HepG2 (cell line): ENCODE results near the gene STK11. TPM values are rescaled to one million over a fixed set of nuclear protein-coding genes. Genes with fewer than 3 reads are reported as not detected.
A peak's percentile ranks its signal among the peaks of the same experiment; 100 is the strongest.

ENCODE experiments used
- ATAC-seq: fragments of 200-7000 bp; cut with Tn5 transposase; 3 replicates; pipeline ENCODE4 v1.9.1; 2020; ENCODE audit warnings: mild to moderate bottlenecking, moderate library complexity
- BruUV-seq: library from RNA; stranded (reverse); fragments of 400-500 nt; replicated peaks from 2 replicates; lab custom pipeline; 2021; lab: Mats Ljungman, UMichigan
- CTCF ChIA-PET: fragments of 300-600 bp; formaldehyde crosslinking; extraction: SDS; loops from one replicate; lab custom pipeline; 2021; ENCODE audit warnings: low total read pairs, inconsistent platforms, low intra/inter-chr PET ratio; lab: Yijun Ruan, JAX
- POLR2A ChIA-PET: fragments of 350-600 bp; sonication (Branson Sonifier 250); formaldehyde crosslinking; loops from one replicate; lab custom pipeline; 2020; ENCODE audit warnings: antibody characterized with exemption, inconsistent platforms; lab: Yijun Ruan, JAX
- DNase-seq: peaks from one replicate; pipeline ENCODE4 v3.0.0-alpha.2; 2015; ENCODE audit warnings: low spot score
- FAIRE-seq: peaks from 3 replicates; lab custom pipeline; 2011; peaks lifted over from hg19 to GRCh38; lab: Jason Lieb, UNC
- H2AFZ ChIP-seq: one replicate; pipeline ENCODE4 v1.6.1; 2011; ENCODE audit warnings: low read length, inconsistent platforms
- H3K27ac ChIP-seq: fragments of 300-600 bp; 3 replicates; pipeline ENCODE4 v1.8.0; 2011; ENCODE audit warnings: mixed run types, mild to moderate bottlenecking, mixed read lengths, low read length, inconsistent platforms; ENCODE audit not compliant: insufficient read depth; ENCODE audit errors: extremely low read length
- H3K27me3 ChIP-seq, 2 experiments: fragments of 200-600 bp in 1 of 2; 2 replicates in 1 of 2; 3 replicates in 1 of 2; pipeline versions ENCODE4 v1.6.0 to v1.8.0; 2011; ENCODE audit warnings: low read length in 2 of 2, mild to moderate bottlenecking in 2 of 2, moderate library complexity in 2 of 2, inconsistent platforms in 1 of 2; ENCODE audit not compliant: insufficient read depth in 2 of 2, control insufficient read depth in 1 of 2
- H3K36me3 ChIP-seq, 2 experiments: fragments of 200-600 bp in 1 of 2; replicated peaks in 1 of 2; 2 replicates in 1 of 2; 3 replicates in 1 of 2; pipeline versions ENCODE4 v1.5.1 to v1.8.0; 2011; ENCODE audit warnings: low read length in 2 of 2, inconsistent platforms in 1 of 2; ENCODE audit not compliant: insufficient read depth in 2 of 2, control insufficient read depth in 1 of 2
- H3K4me1 ChIP-seq: 2 replicates; pipeline ENCODE4 v1.5.1; 2012; ENCODE audit warnings: low read length, inconsistent platforms; ENCODE audit not compliant: insufficient read depth
- H3K4me2 ChIP-seq: 2 replicates; pipeline ENCODE4 v1.6.0; 2011; ENCODE audit warnings: low read depth, low read length, inconsistent platforms
- H3K4me3 ChIP-seq, 3 experiments: fragments of 200-600 bp in 1 of 3; sonication (generic), shearing (Covaris generic) in 1 of 3; replicated peaks in 1 of 3; 2 replicates each; pipeline ENCODE4 v1.5.1; 2011 to 2016; ENCODE audit warnings: low read length in 3 of 3, inconsistent platforms in 2 of 3, low read depth in 2 of 3, mild to moderate bottlenecking in 2 of 3, control low read depth in 1 of 3, mixed read lengths in 1 of 3; ENCODE audit not compliant: insufficient read depth in 1 of 3
- H3K79me2 ChIP-seq: one replicate; pipeline ENCODE4 v1.6.1; 2011; ENCODE audit warnings: low read length, inconsistent platforms; ENCODE audit not compliant: insufficient read depth
- H3K9ac ChIP-seq: 2 replicates; pipeline ENCODE4 v1.6.0; 2011; ENCODE audit warnings: mild to moderate bottlenecking, low read depth, low read length, inconsistent platforms; ENCODE audit not compliant: insufficient read depth
- H3K9me3 ChIP-seq: 2 replicates; pipeline ENCODE4 v1.5.1; 2012; ENCODE audit warnings: mild to moderate bottlenecking, low read length
- H4K20me1 ChIP-seq: 2 replicates; pipeline ENCODE4 v1.6.0; 2011; ENCODE audit warnings: inconsistent platforms, mild to moderate bottlenecking, low read length, moderate library complexity; ENCODE audit not compliant: insufficient read depth
- CENPX ChIP-seq: sonication (generic); formaldehyde crosslinking; IDR thresholded peaks from 2 replicates; pipeline ENCODE4 v1.9.0; 2021; ENCODE audit warnings: mild to moderate bottlenecking, missing genetic modification reagents, moderate library complexity
- ELF4 ChIP-seq: sonication (generic); formaldehyde crosslinking; IDR thresholded peaks from 2 replicates; pipeline ENCODE4 v1.5.0; 2020; ENCODE audit warnings: missing genetic modification reagents, mild to moderate bottlenecking, moderate library complexity, borderline replicate concordance
- GFI1 ChIP-seq: sonication (generic); formaldehyde crosslinking; IDR thresholded peaks from 2 replicates; pipeline ENCODE4 v1.5.0; 2020; ENCODE audit warnings: missing genetic modification reagents, mild to moderate bottlenecking, borderline replicate concordance
- HMGA1 ChIP-seq: sonication (generic); formaldehyde crosslinking; conservative IDR thresholded peaks from 2 replicates; pipeline ENCODE4 v1.4.0; 2020; ENCODE audit warnings: missing genetic modification reagents
- MAZ ChIP-seq, 2 experiments: sonication (generic) in 1 of 2; formaldehyde crosslinking in 1 of 2; IDR thresholded peaks; 2 replicates each; pipeline versions ENCODE4 v1.5.0 to v1.6.1; 2012 to 2020; ENCODE audit warnings: low read depth in 2 of 2, mild to moderate bottlenecking in 2 of 2, borderline replicate concordance in 1 of 2, improper control_type of control experiment in 1 of 2, low read length in 1 of 2, missing genetic modification reagents in 1 of 2, moderate library complexity in 1 of 2
- POLR2AphosphoS5 ChIP-seq: IDR thresholded peaks from 2 replicates; pipeline ENCODE4 v1.6.1; 2012; ENCODE audit warnings: low read depth, low read length
- SAP130 ChIP-seq: IDR thresholded peaks from 2 replicates; pipeline ENCODE4 v1.6.1; 2016; ENCODE audit warnings: low read depth
- TARDBP ChIP-seq: sonication (generic); formaldehyde crosslinking; IDR thresholded peaks from 2 replicates; pipeline ENCODE4 v1.8.0; 2022; ENCODE audit warnings: mild to moderate bottlenecking, missing genetic modification reagents
- TEAD3 ChIP-seq: optimal IDR thresholded peaks from 2 replicates; pipeline ENCODE3; 2016; ENCODE audit warnings: borderline replicate concordance
- ZC3H4 ChIP-seq: sonication (generic); formaldehyde crosslinking; IDR thresholded peaks from 2 replicates; pipeline ENCODE4 v1.4.0; 2020; ENCODE audit warnings: missing genetic modification reagents, borderline replicate concordance
- ZNF296 ChIP-seq: sonication (generic); formaldehyde crosslinking; conservative IDR thresholded peaks from 2 replicates; pipeline ENCODE4 v1.5.0; 2020; ENCODE audit warnings: mild to moderate bottlenecking, missing genetic modification reagents
- ZNF34 ChIP-seq: sonication (generic); formaldehyde crosslinking; IDR thresholded peaks from 2 replicates; pipeline ENCODE4 v1.4.0; 2020; ENCODE audit warnings: mild to moderate bottlenecking, missing genetic modification reagents, borderline replicate concordance
- ZNF354B ChIP-seq: sonication (generic); formaldehyde crosslinking; IDR thresholded peaks from 2 replicates; pipeline ENCODE4 v1.8.0; 2022; ENCODE audit warnings: mild to moderate bottlenecking, missing genetic modification reagents
- ZNF619 ChIP-seq: sonication (generic); formaldehyde crosslinking; IDR thresholded peaks from 2 replicates; pipeline ENCODE4 v1.4.0; 2020; ENCODE audit warnings: mild to moderate bottlenecking, missing genetic modification reagents
- ZNF710 ChIP-seq: sonication (generic); formaldehyde crosslinking; IDR thresholded peaks from 2 replicates; pipeline ENCODE4 v1.5.0; 2020; ENCODE audit warnings: mild to moderate bottlenecking, missing genetic modification reagents, borderline replicate concordance
- ZNF770 ChIP-seq: sonication (generic); formaldehyde crosslinking; IDR thresholded peaks from 2 replicates; pipeline ENCODE4 v1.5.0; 2020; ENCODE audit warnings: mild to moderate bottlenecking, missing genetic modification reagents
- WGBS: methylation state at CpG from one replicate; pipeline ENCODE4 v1.1.6; 2017; ENCODE audit warnings: low lambda C conversion rate; 5-methylcytosine and 5-hydroxymethylcytosine counted together
- in situ Hi-C: cut with HindIII; loops from 2 replicates; pipeline ENCODE4 v1.10.0; 2017; ENCODE audit warnings: low pct_unique_long_range_greater_than_20kb; ENCODE audit not compliant: extremely low pct_ligation_motif_present
- intact Hi-C: fragments of 100-400 bp; cut with micrococcal nuclease; formaldehyde crosslinking; loops from one replicate; pipeline ENCODE4 v1.10.0; 2022; ENCODE audit not compliant: unreplicated experiment
- polyA plus RNA-seq, 8 experiments: library from polyadenylated mRNA; depleted of rRNA in 3 of 8; stranded (reverse) in 7 of 8; unstranded in 1 of 8; fragments of >200 nt; fragmentation: Illumina TruSeq in 4 of 8; extraction: Trizol in 4 of 8; gene quantifications; 2 replicates each; pipeline versions ENCODE4 v1.2.1 to v1.2.3, GENCODE V29; 2011 to 2016; ENCODE audit warnings: low read depth in 4 of 8, missing spikeins in 1 of 8, mixed read lengths in 1 of 8; ENCODE audit not compliant: insufficient read depth in 1 of 8
- total RNA-seq, 5 experiments: library from RNA; depleted of rRNA; stranded (reverse); fragments of >200 nt; fragmentation: Illumina TruSeq; extraction: Trizol; gene quantifications; 2 replicates each; pipeline ENCODE4 v1.2.3, GENCODE V29; 2016; ENCODE audit warnings: low read depth in 1 of 5
- TF ChIP-seq, protein P1 (sequence below): sonication (generic); formaldehyde crosslinking; IDR thresholded peaks from 2 replicates; pipeline ENCODE4 v1.4.0; 2020; ENCODE audit warnings: mild to moderate bottlenecking, missing genetic modification reagents

Gene STK11
- total and polyA plus RNA-seq, 2 of the 13 experiments (the other 11 are each of a cell fraction or from before 2014, with no cell fraction given): 27.5 to 43.6 TPM

DNA sequence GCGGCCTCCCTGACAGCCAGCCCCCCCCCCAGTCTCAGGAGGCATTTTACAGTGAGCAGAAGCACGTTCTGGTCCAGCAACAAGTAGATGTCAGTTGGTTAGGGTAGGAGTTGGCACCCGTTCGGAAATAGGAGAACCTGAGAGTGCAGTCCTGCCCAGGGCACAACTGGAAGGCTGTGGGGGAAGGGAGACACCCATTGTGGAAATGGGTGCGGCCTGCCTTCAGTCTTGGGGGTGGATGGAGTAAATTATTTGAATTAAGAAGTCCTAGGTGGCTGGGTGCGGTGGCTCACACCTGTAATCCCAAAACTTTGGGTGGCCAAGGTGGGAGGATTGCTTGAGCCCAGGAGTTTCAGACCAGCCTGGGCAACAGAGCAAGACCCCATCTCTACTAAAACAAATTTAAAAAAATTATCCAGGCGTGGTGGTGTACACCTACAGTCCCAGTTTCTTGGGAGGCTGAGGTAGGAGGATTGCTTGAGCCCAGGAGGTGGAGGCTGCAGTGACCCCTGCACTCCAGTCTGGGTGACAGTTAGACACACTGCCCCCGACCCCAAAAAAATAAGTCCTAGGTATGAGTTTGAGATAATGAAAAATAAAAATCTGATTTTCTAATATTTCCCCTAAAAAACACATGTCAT, 64.8 kb downstream of the STK11 start:
- H3K9me3 ChIP-seq: no peaks in the 10 kb centered on the region
- no TSS peak for BruUV-seq
- H3K4me3 ChIP-seq: peak overlapping the region; percentile 59 to 83 (median 62)
- peaks cover 36% of the 10 kb centered on the region for H4K20me1 ChIP-seq
- peaks cover 76% of the 10 kb centered on the region for H3K4me1 ChIP-seq
- in situ Hi-C loops: no loop called here
- peak overlapping the region; percentile 100 for H3K4me2 ChIP-seq
- H3K27ac ChIP-seq: peak overlapping the region; percentile 85
- peaks cover 34% of the 10 kb centered on the region for H3K79me2 ChIP-seq
- H3K9ac ChIP-seq: peak overlapping the region; percentile 90
- no peak for DNase-seq
- POLR2A ChIA-PET: interaction anchor here (0.9 to 11.5 kb wide), 9 partner anchors 14 to 248 kb away, joined by 3 to 668 read pairs (median 22); partner anchors contain the start of genes ATP5F1D, CBARP and MIDN
- no peak overlapping the region for H2AFZ ChIP-seq
- no peak for ATAC-seq
- intact Hi-C loops: no loop called here
- peaks cover 19 to 46% of the 10 kb centered on the region in 2 experiments for H3K36me3 ChIP-seq
- no peaks in the 10 kb centered on the region for H3K27me3 ChIP-seq
- no peak for FAIRE-seq
- CTCF ChIA-PET: no interaction called here
- 28% methylated on average over 7 of the region's 8 CpGs for WGBS
- no peak for TF ChIP-seq ELF4 (CRISPR knock-in tag)
- TF ChIP-seq ZNF710: no peak
- TF ChIP-seq MAZ (IDR thresholded peaks at IDR 0.05; ENCODE audit: borderline replicate concordance, low read depth, low read length): no peak
- 0 out of 2 replicates have a peak, but pooled peaks have one; percentile 2 for TF ChIP-seq MAZ (CRISPR knock-in tag; IDR thresholded peaks at IDR 0.05; ENCODE audit: low read depth)
- TF ChIP-seq TARDBP (CRISPR knock-in tag): 0 out of 2 replicates have a peak, but pooled peaks have one; percentile 11
- no peak for TF ChIP-seq CENPX
- 0 out of 2 replicates have a peak, but pooled peaks have one; percentile 14 for TF ChIP-seq ZNF296 (CRISPR knock-in tag)
- no peak for TF ChIP-seq GFI1 (CRISPR knock-in tag)
- no peak for TF ChIP-seq TEAD3 (CRISPR knock-in tag)
- TF ChIP-seq POLR2AphosphoS5: peak; percentile 34; the same call in 1 of the 2 replicates
- TF ChIP-seq HMGA1 (CRISPR knock-in tag): no peak
- TF ChIP-seq ZNF34 (CRISPR knock-in tag): no peak
- peak; percentile 64; the same call in 1 of the 2 replicates for TF ChIP-seq ZC3H4 (CRISPR knock-in tag)
- TF ChIP-seq, protein P1, sequence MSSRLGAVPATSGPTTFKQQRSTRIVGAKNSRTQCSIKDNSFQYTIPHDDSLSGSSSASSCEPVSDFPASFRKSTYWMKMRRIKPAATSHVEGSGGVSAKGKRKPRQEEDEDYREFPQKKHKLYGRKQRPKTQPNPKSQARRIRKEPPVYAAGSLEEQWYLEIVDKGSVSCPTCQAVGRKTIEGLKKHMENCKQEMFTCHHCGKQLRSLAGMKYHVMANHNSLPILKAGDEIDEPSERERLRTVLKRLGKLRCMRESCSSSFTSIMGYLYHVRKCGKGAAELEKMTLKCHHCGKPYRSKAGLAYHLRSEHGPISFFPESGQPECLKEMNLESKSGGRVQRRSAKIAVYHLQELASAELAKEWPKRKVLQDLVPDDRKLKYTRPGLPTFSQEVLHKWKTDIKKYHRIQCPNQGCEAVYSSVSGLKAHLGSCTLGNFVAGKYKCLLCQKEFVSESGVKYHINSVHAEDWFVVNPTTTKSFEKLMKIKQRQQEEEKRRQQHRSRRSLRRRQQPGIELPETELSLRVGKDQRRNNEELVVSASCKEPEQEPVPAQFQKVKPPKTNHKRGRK: 0 out of 2 replicates have a peak, but pooled peaks have one; percentile 5
- TF ChIP-seq SAP130: no peak
- peak; percentile 85 for TF ChIP-seq ZNF770 (CRISPR knock-in tag)
- no peak for TF ChIP-seq ZNF619 (CRISPR knock-in tag)
- TF ChIP-seq ZNF354B: no peak
